Measurements from ENCODE around the gene MTM1.

MTM1 gene

GRCh38 chrX:150548251-150548650, 20.2 kb upstream of the MTM1 start:
- in situ Hi-C loops (cut with MboI; ENCODE audit: low sequenced_read_pairs), result no loop called here

- in situ Hi-C loops (cut with MboI; ENCODE audit: low sequenced_read_pairs), result no loop called here
Observed at GRCh38 chrX:150548684-150549083, 19.7 kb upstream of the MTM1 start.

- in situ Hi-C loops (cut with MboI; ENCODE audit: low sequenced_read_pairs), result no loop called here
Observed at GRCh38 chrX:150551963-150552362, 16.5 kb upstream of the MTM1 start.

GRCh38 chrX:150558424-150558823, 10.0 kb upstream of the MTM1 start:
- in situ Hi-C loops (cut with MboI; ENCODE audit: low sequenced_read_pairs), result no loop called here

GRCh38 chrX:150564838-150565237, 3.6 kb upstream of the MTM1 start:
- in situ Hi-C loops (cut with MboI; ENCODE audit: low sequenced_read_pairs), result no loop called here

- in situ Hi-C loops (cut with MboI; ENCODE audit: low sequenced_read_pairs), result no loop called here
Observed at GRCh38 chrX:150565551-150565950, 2.9 kb upstream of the MTM1 start.

- in situ Hi-C loops (cut with MboI; ENCODE audit: low sequenced_read_pairs), result no loop called here
Observed at GRCh38 chrX:150566734-150567182, 1.7 kb upstream of the MTM1 start.

- in situ Hi-C loops (cut with MboI; ENCODE audit: low sequenced_read_pairs), result no loop called here
Observed at GRCh38 chrX:150567645-150568319, 639 bp upstream of the MTM1 start.

GRCh38 chrX:150569155-150569477, 695 bp downstream of the MTM1 start:
- in situ Hi-C loops (cut with MboI; ENCODE audit: low sequenced_read_pairs), result no loop called here

GRCh38 chrX:150570512-150570911, 2.1 kb downstream of the MTM1 start:
- in situ Hi-C loops (cut with MboI; ENCODE audit: low sequenced_read_pairs), result no loop called here

- in situ Hi-C loops (cut with MboI; ENCODE audit: low sequenced_read_pairs), result no loop called here
Observed at GRCh38 chrX:150572206-150572605, 3.8 kb downstream of the MTM1 start.

- in situ Hi-C loops (cut with MboI; ENCODE audit: low sequenced_read_pairs), result no loop called here
Observed at GRCh38 chrX:150573106-150573505, 4.7 kb downstream of the MTM1 start.

GRCh38 chrX:150573702-150574101, 5.3 kb downstream of the MTM1 start:
- in situ Hi-C loops (cut with MboI; ENCODE audit: low sequenced_read_pairs), result no loop called here

GRCh38 chrX:150574559-150575418, 6.4 kb downstream of the MTM1 start:
- in situ Hi-C loops (cut with MboI; ENCODE audit: low sequenced_read_pairs), result no loop called here

GRCh38 chrX:150575419-150575814, 7.0 kb downstream of the MTM1 start:
- in situ Hi-C loops (cut with MboI; ENCODE audit: low sequenced_read_pairs), result no loop called here

GRCh38 chrX:150577174-150577573, 8.8 kb downstream of the MTM1 start:
- in situ Hi-C loops (cut with MboI; ENCODE audit: low sequenced_read_pairs), result no loop called here

- in situ Hi-C loops (cut with MboI; ENCODE audit: low sequenced_read_pairs), result no loop called here
Observed at GRCh38 chrX:150581093-150581775, 12.8 kb downstream of the MTM1 start.

GRCh38 chrX:150582338-150582948, 14.0 kb downstream of the MTM1 start:
- in situ Hi-C loops (cut with MboI; ENCODE audit: low sequenced_read_pairs), result no loop called here

GRCh38 chrX:150587585-150588503, 19.4 kb downstream of the MTM1 start:
- in situ Hi-C loops (cut with MboI; ENCODE audit: low sequenced_read_pairs), result no loop called here

- in situ Hi-C loops (cut with MboI; ENCODE audit: low sequenced_read_pairs), result no loop called here
Observed at GRCh38 chrX:150594584-150594983, 26.2 kb downstream of the MTM1 start.

Data from HL-60/S4 (cell line).